HG02973 (cell line): ENCODE results near the gene GNA12.
"Not testable (repeated sequence)": the region's sequence is repeated elsewhere in the genome, so short reads cannot be mapped to it uniquely, and the experiment has no call there.

Experiments used
- ATAC-seq: cut with Tn5 transposase; IDR thresholded peaks from one replicate; pipeline ENCODE4 v1.9.1; 2021; ENCODE audit warnings: moderate library complexity; ENCODE audit not compliant: unreplicated experiment

Gene GNA12

DNA sequence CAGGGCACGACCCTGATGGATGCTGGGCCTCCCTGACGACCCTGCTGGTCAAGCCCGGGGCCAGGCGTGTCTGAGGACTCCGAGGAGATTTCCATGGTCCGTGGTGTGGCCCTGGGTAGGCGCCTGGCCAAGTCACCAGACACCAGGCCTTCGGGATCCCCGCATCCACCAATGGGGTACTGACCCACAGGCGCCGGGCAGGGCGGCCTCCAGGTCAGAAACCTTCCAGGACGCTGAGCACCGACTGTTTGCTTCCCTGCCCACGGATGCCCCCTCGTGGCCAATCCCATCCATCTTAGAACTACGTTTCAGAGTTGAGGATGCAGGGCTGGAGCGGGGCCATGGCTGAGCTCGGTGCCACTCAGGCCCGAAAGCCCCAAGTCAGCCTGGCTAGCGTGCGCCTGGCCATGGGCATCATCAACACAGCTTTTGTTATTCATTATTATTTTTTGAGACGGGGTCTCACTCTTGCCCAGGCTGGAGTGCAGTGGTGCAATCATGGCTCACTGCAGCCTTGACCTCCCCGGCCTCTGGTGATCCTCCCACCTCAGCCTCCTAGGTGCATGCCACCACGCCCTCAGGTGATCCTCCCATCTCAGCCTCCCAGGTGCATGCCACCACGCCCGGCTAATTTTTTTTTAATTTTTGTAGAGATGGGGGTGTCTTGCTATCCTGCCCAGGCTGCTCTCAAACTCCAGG is 163.2 kb downstream of the GNA12 start:
- ATAC-seq = no peak

- no peak for ATAC-seq
Measured at GRCh38 chr7:2680256-2680655, 163.9 kb downstream of the GNA12 start.

DNA sequence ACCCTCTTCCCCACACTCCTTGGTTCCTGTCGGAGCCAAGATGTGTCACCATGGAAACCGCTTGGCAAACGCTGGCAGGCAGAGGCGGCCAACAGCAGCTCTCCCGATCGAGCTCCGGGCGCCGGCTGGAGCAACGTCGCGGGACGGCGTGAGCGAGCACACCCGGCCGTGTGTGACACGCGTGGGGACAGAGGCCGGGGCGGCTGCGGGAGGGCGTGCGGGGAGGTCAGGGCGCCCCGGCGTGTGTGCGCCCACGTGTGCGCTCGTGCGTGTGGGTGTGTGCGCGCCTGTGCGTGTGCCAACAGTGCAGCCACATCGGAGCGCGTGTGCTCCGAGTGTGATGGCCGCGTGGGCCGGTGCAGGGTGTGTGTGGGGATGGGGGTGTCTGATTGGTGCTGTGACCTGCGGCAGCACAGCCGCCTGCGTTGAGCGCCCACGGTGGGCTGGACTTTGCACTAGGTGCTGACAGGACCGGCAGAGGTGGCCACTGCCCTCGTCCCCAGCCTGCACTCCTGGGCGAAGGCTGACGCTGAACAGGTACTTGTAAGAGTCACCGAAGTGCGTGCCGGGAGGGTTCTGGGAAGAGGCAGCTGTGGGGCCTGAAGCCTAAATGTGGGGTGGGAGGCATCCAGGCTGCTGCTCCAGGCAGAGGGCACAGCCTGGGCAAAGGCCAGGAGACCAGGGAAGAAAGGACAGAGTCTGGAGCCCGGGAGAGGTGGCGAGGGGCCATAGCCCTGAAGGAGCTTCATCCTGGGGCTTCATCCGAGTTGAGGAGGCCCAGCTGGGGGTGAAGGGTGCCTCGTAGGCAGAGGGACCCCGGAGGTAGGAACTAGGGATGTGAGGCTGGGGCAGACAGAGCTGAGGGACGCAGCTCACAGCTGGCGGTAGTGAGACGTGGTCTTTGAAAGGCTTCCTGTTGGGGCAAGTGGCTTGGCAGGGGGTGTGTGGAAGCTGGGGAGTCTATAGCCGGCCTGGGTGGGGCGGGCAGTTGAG is 164.7 kb downstream of the GNA12 start:
- ATAC-seq = not testable (repeated sequence)

GRCh38 chr7:2678454-2678853 is 165.7 kb downstream of the GNA12 start:
- not testable (repeated sequence) for ATAC-seq
